GM13977 (cell line): Measurements from ENCODE around the gene POLR2A.

Experiments used
- DNase-seq: peaks from one replicate; pipeline ENCODE4 v3.0.0; 2012; ENCODE audit warnings: low spot score
- in situ Hi-C: fragments of 300-500 bp; cut with MboI; formaldehyde crosslinking; loops from one replicate; pipeline ENCODE4 v1.12.0; 2022; ENCODE audit warnings: low sequenced_read_pairs, low pct_unique_long_range_greater_than_20kb, mixed read lengths, inconsistent platforms; ENCODE audit not compliant: unreplicated experiment
- TF ChIP-seq, protein P1 (sequence below): IDR thresholded peaks from 2 replicates; pipeline ENCODE4 v1.5.1; 2012; ENCODE audit warnings: mild to moderate bottlenecking, control low read depth; ENCODE audit not compliant: insufficient read depth; ENCODE audit errors: extremely low read depth, missing control alignments

Gene POLR2A

GRCh38 chr17:7509937-7510336 lies 25.8 kb downstream of the POLR2A start:
- in situ Hi-C loops: no loop called here
- TF ChIP-seq, protein P1, sequence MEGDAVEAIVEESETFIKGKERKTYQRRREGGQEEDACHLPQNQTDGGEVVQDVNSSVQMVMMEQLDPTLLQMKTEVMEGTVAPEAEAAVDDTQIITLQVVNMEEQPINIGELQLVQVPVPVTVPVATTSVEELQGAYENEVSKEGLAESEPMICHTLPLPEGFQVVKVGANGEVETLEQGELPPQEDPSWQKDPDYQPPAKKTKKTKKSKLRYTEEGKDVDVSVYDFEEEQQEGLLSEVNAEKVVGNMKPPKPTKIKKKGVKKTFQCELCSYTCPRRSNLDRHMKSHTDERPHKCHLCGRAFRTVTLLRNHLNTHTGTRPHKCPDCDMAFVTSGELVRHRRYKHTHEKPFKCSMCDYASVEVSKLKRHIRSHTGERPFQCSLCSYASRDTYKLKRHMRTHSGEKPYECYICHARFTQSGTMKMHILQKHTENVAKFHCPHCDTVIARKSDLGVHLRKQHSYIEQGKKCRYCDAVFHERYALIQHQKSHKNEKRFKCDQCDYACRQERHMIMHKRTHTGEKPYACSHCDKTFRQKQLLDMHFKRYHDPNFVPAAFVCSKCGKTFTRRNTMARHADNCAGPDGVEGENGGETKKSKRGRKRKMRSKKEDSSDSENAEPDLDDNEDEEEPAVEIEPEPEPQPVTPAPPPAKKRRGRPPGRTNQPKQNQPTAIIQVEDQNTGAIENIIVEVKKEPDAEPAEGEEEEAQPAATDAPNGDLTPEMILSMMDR: no peak
- no peak for DNase-seq

DNA sequence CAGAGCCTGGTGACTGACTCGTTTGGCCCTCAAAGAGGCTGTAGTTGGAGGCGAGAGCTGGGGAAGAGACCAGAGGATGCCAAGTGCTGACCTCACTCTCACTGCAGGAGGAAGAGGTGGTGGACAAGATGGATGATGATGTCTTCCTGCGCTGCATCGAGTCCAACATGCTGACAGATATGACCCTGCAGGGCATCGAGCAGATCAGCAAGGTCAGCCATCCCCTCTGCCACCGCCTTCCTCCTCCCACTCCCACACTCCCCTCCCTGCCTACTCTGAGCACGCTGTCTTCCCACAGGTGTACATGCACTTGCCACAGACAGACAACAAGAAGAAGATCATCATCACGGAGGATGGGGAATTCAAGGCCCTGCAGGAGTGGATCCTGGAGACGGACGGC lies 26.9 kb downstream of the POLR2A start:
- DNase-seq: no peak
- in situ Hi-C loops: no loop called here
- TF ChIP-seq, protein P1: no peak

GRCh38 chr17:7512105-7512504 lies 27.9 kb downstream of the POLR2A start:
- TF ChIP-seq, protein P1: no peak
- no peak for DNase-seq
- in situ Hi-C loops: no loop called here

- TF ChIP-seq, protein P1: no peak
- in situ Hi-C loops: no loop called here
- DNase-seq: no peak
These were observed 28.8 kb downstream of the POLR2A start for GRCh38 chr17:7512824-7513540.

DNA sequence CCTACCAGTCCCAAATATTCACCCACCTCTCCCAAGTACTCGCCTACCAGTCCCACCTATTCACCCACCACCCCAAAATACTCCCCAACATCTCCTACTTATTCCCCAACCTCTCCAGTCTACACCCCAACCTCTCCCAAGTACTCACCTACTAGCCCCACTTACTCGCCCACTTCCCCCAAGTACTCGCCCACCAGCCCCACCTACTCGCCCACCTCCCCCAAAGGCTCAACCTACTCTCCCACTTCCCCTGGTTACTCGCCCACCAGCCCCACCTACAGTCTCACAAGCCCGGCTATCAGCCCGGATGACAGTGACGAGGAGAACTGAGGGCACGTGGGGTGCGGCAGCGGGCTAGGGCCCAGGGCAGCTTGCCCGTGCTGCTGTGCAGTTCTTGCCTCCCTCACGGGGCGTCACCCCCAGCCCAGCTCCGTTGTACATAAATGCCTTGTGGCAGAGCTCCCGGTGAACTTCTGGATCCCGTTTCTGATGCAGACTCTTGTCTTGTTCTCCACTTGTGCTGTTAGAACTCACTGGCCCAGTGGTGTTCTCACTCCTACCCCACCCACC lies 29.8 kb downstream of the POLR2A start:
- in situ Hi-C loops: no loop called here
- TF ChIP-seq, protein P1: no peak
- DNase-seq: no peak

GRCh38 chr17:7515911-7516610 lies 31.9 kb downstream of the POLR2A start:
- TF ChIP-seq, protein P1: no peak
- DNase-seq: no peak
- in situ Hi-C loops: loop anchor here (5.0 kb wide), 1 partner anchor 41 kb away; the partner anchor contains the start of gene TNFSF13
